Immature natural killer cell (primary cell): ENCODE data around the gene ARHGAP24. TPM values are rescaled to one million over a fixed set of nuclear protein-coding genes. Genes with fewer than 3 reads are reported as not detected.
A peak's percentile ranks its signal among the peaks of the same experiment; 100 is the strongest.

Experiments used
- DNase-seq, 3 donors: peaks; one replicate each; pipeline ENCODE4 v3.0.0; 2022; ENCODE audit warnings: mixed read lengths in 1 of 3
- H3K27ac Mint-ChIP-seq, 6 donors: one replicate each; pipeline ENCODE4 v1.8.0; 2020; ENCODE audit warnings: mixed read lengths in 6 of 6, mild to moderate bottlenecking in 5 of 6, inconsistent platforms in 4 of 6, moderate library complexity in 3 of 6
- H3K27me3 Mint-ChIP-seq, 3 donors: one replicate each; pipeline ENCODE4 v1.8.0; 2020 to 2021; ENCODE audit warnings: low read depth in 3 of 3, mild to moderate bottlenecking in 3 of 3, mixed read lengths in 3 of 3, moderate library complexity in 3 of 3, inconsistent platforms in 1 of 3
- H3K36me3 Mint-ChIP-seq, 3 donors: one replicate each; pipeline ENCODE4 v1.8.0; 2020; ENCODE audit warnings: mixed read lengths in 3 of 3, inconsistent platforms in 2 of 3, mild to moderate bottlenecking in 2 of 3
- H3K4me1 Mint-ChIP-seq, 2 donors: one replicate each; pipeline ENCODE4 v1.8.0; 2020; ENCODE audit warnings: inconsistent platforms in 2 of 2, mild to moderate bottlenecking in 2 of 2, mixed read lengths in 2 of 2, moderate library complexity in 1 of 2
- H3K4me3 Mint-ChIP-seq, 5 donors: one replicate each; pipeline ENCODE4 v1.8.0; 2020; ENCODE audit warnings: mild to moderate bottlenecking in 5 of 5, mixed read lengths in 5 of 5, inconsistent platforms in 3 of 5, moderate library complexity in 3 of 5
- H3K9me3 Mint-ChIP-seq, 6 donors: one replicate each; pipeline ENCODE4 v1.8.0; 2020; ENCODE audit warnings: mild to moderate bottlenecking in 6 of 6, mixed read lengths in 6 of 6, inconsistent platforms in 4 of 6, moderate library complexity in 3 of 6
- polyA plus RNA-seq, 3 donors: library from polyadenylated mRNA; unstranded; fragments of 300-500 nt; fragmentation: Illumina TruSeq; gene quantifications; one replicate each; pipeline ENCODE4 v1.2.3, GENCODE V29; 2021

ARHGAP24 gene
- polyA plus RNA-seq, 3 donors from 2014 or later = 0.06 to 0.24 TPM; not detected in 1

- H3K9me3 Mint-ChIP-seq = peaks cover 2 to 21% (median 9%) of the 10 kb centered on the region in 6 donors
- no peaks in the 10 kb centered on the region for H3K36me3 Mint-ChIP-seq
- H3K27me3 Mint-ChIP-seq = no peaks in the 10 kb centered on the region
- DNase-seq = no peak
- H3K4me3 Mint-ChIP-seq = no peak overlapping the region
- H3K4me1 Mint-ChIP-seq = no peaks in the 10 kb centered on the region
- no peak overlapping the region for H3K27ac Mint-ChIP-seq
These were observed 200.4 kb downstream of the ARHGAP24 start for GRCh38 chr4:85675076-85676049.

- Mint-ChIP-seq H3K4me3 (no peak overlapping the region), H3K4me1 (no peaks in the 10 kb centered on the region), H3K9me3 (peaks cover under 1 to 21% (median 9%) of the 10 kb centered on the region in 6 donors), H3K27me3 (no peaks in the 10 kb centered on the region), H3K27ac (no peak overlapping the region), H3K36me3 (no peaks in the 10 kb centered on the region)
- DNase-seq = no peak
These were observed 201.1 kb downstream of the ARHGAP24 start for GRCh38 chr4:85676050-85676425.

- H3K9me3 Mint-ChIP-seq = peaks cover 2 to 21% (median 9%) of the 10 kb centered on the region in 6 donors
- no peaks in the 10 kb centered on the region for H3K36me3 Mint-ChIP-seq
- no peak overlapping the region for H3K27ac Mint-ChIP-seq
- H3K4me3 Mint-ChIP-seq = no peak overlapping the region
- DNase-seq = no peak
- H3K27me3 Mint-ChIP-seq = no peaks in the 10 kb centered on the region
- no peaks in the 10 kb centered on the region for H3K4me1 Mint-ChIP-seq
These were observed 202.1 kb downstream of the ARHGAP24 start for GRCh38 chr4:85676850-85677590.

- Mint-ChIP-seq H3K4me1 (no peaks in the 10 kb centered on the region), H3K36me3 (no peaks in the 10 kb centered on the region), H3K9me3 (peaks cover 2 to 12% (median 5%) of the 10 kb centered on the region in 6 donors), H3K27me3 (no peaks in the 10 kb centered on the region), H3K27ac (no peak overlapping the region), H3K4me3 (no peak overlapping the region)
- DNase-seq = peak in 1 of 3 donors; percentile 0
These were observed 206.3 kb downstream of the ARHGAP24 start for GRCh38 chr4:85681221-85681657.

- peaks cover 0 to 12% (median 2%) of the 10 kb centered on the region in 6 donors for H3K9me3 Mint-ChIP-seq
- H3K27me3 Mint-ChIP-seq = no peaks in the 10 kb centered on the region
- H3K4me1 Mint-ChIP-seq = no peaks in the 10 kb centered on the region
- H3K4me3 Mint-ChIP-seq = no peak overlapping the region
- no peak for DNase-seq
- no peaks in the 10 kb centered on the region for H3K36me3 Mint-ChIP-seq
- no peak overlapping the region for H3K27ac Mint-ChIP-seq
These were observed 207.0 kb downstream of the ARHGAP24 start for GRCh38 chr4:85681921-85682320.

GRCh38 chr4:85682391-85682790, 207.4 kb downstream of the ARHGAP24 start:
- no peaks in the 10 kb centered on the region for H3K27me3 Mint-ChIP-seq
- H3K4me3 Mint-ChIP-seq = no peak overlapping the region
- no peaks in the 10 kb centered on the region for H3K4me1 Mint-ChIP-seq
- H3K9me3 Mint-ChIP-seq = peaks cover 0 to 9% (median 2%) of the 10 kb centered on the region in 6 donors
- no peak overlapping the region for H3K27ac Mint-ChIP-seq
- no peak for DNase-seq
- H3K36me3 Mint-ChIP-seq = no peaks in the 10 kb centered on the region

- Mint-ChIP-seq H3K4me3 (no peak overlapping the region), H3K36me3 (no peaks in the 10 kb centered on the region), H3K27ac (no peak overlapping the region), H3K27me3 (no peaks in the 10 kb centered on the region), H3K9me3 (peaks cover 2 to 17% (median 3%) of the 10 kb centered on the region in 6 donors), H3K4me1 (no peaks in the 10 kb centered on the region)
- no peak for DNase-seq
These were observed 209.7 kb downstream of the ARHGAP24 start for GRCh38 chr4:85684676-85685075.

- Mint-ChIP-seq H3K27ac (no peak overlapping the region), H3K4me1 (no peaks in the 10 kb centered on the region), H3K27me3 (no peaks in the 10 kb centered on the region), H3K9me3 (peaks cover 5 to 21% (median 9%) of the 10 kb centered on the region in 6 donors), H3K4me3 (no peak overlapping the region), H3K36me3 (no peaks in the 10 kb centered on the region)
- DNase-seq = no peak
These were observed 211.4 kb downstream of the ARHGAP24 start for GRCh38 chr4:85686398-85686797.

GRCh38 chr4:85688055-85688740, 213.2 kb downstream of the ARHGAP24 start:
- no peaks in the 10 kb centered on the region for H3K4me1 Mint-ChIP-seq
- no peaks in the 10 kb centered on the region for H3K27me3 Mint-ChIP-seq
- no peaks in the 10 kb centered on the region for H3K36me3 Mint-ChIP-seq
- no peak overlapping the region for H3K27ac Mint-ChIP-seq
- DNase-seq = no peak
- H3K9me3 Mint-ChIP-seq = peaks cover 5 to 34% (median 13%) of the 10 kb centered on the region in 6 donors
- no peak overlapping the region for H3K4me3 Mint-ChIP-seq

- Mint-ChIP-seq H3K27ac (no peak overlapping the region), H3K9me3 (peaks cover 6 to 39% (median 14%) of the 10 kb centered on the region in 6 donors), H3K4me3 (no peak overlapping the region), H3K27me3 (peaks cover 0 to 2% (median 0%) of the 10 kb centered on the region in 3 donors), H3K36me3 (peaks cover 0 to 5% (median 0%) of the 10 kb centered on the region in 3 donors), H3K4me1 (no peaks in the 10 kb centered on the region)
- no peak for DNase-seq
These were observed 221.7 kb downstream of the ARHGAP24 start for GRCh38 chr4:85696661-85697060.

- H3K4me3 Mint-ChIP-seq = no peak overlapping the region
- peaks cover 4 to 40% (median 11%) of the 10 kb centered on the region in 6 donors for H3K9me3 Mint-ChIP-seq
These were observed 222.9 kb downstream of the ARHGAP24 start for GRCh38 chr4:85697854-85698253.

GRCh38 chr4:85700362-85700761, 225.4 kb downstream of the ARHGAP24 start:
- Mint-ChIP-seq H3K4me1 (no peaks in the 10 kb centered on the region), H3K27ac (no peak overlapping the region), H3K36me3 (peaks cover 0 to 5% (median 0%) of the 10 kb centered on the region in 3 donors), H3K9me3 (peaks cover 4 to 45% (median 12%) of the 10 kb centered on the region in 6 donors), H3K27me3 (peaks cover 0 to 4% (median 0%) of the 10 kb centered on the region in 3 donors), H3K4me3 (no peak overlapping the region)
- no peak for DNase-seq

More at GRCh38 chr4:85697854-85698253, 222.9 kb downstream of the ARHGAP24 start:
- Mint-ChIP-seq H3K27me3 (peaks cover 0 to 3% (median 0%) of the 10 kb centered on the region in 3 donors), H3K36me3 (peaks cover 0 to 5% (median 0%) of the 10 kb centered on the region in 3 donors), H3K27ac (no peak overlapping the region), H3K4me1 (no peaks in the 10 kb centered on the region)
- DNase-seq = no peak

- DNase-seq = no peak
- no peak overlapping the region for H3K27ac Mint-ChIP-seq
- H3K27me3 Mint-ChIP-seq = peaks cover 0 to 4% (median 0%) of the 10 kb centered on the region in 3 donors
- H3K4me3 Mint-ChIP-seq = no peak overlapping the region
- H3K9me3 Mint-ChIP-seq = peaks cover 5 to 41% (median 15%) of the 10 kb centered on the region in 6 donors
- H3K4me1 Mint-ChIP-seq = no peaks in the 10 kb centered on the region
- no peaks in the 10 kb centered on the region for H3K36me3 Mint-ChIP-seq
These were observed 226.9 kb downstream of the ARHGAP24 start for GRCh38 chr4:85701861-85702321.
